ENCODE measurements around the gene CPNE5.

- TF ChIP-seq, protein P1, sequence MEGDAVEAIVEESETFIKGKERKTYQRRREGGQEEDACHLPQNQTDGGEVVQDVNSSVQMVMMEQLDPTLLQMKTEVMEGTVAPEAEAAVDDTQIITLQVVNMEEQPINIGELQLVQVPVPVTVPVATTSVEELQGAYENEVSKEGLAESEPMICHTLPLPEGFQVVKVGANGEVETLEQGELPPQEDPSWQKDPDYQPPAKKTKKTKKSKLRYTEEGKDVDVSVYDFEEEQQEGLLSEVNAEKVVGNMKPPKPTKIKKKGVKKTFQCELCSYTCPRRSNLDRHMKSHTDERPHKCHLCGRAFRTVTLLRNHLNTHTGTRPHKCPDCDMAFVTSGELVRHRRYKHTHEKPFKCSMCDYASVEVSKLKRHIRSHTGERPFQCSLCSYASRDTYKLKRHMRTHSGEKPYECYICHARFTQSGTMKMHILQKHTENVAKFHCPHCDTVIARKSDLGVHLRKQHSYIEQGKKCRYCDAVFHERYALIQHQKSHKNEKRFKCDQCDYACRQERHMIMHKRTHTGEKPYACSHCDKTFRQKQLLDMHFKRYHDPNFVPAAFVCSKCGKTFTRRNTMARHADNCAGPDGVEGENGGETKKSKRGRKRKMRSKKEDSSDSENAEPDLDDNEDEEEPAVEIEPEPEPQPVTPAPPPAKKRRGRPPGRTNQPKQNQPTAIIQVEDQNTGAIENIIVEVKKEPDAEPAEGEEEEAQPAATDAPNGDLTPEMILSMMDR (IDR thresholded peaks at IDR 0.05): no peak
- TF ChIP-seq POLR2AphosphoS5 (IDR thresholded peaks at IDR 0.05): no peak
- no peak for TF ChIP-seq EP300 (IDR thresholded peaks at IDR 0.05)
Measured at GRCh38 chr6:36718560-36718959, 120.7 kb downstream of the CPNE5 start.

All from sigmoid colon (tissue), 4 donors.